Endothelial cell of umbilical vein (primary cell): ENCODE data around the gene GAK. TPM values are rescaled to one million over a fixed set of nuclear protein-coding genes. Genes with fewer than 3 reads are reported as not detected.

Experiments used
- BruUV-seq: library from RNA; stranded (reverse); fragments of 400-500 nt; replicated peaks from 2 replicates; lab custom pipeline; 2021; lab: Mats Ljungman, UMichigan
- CTCF ChIA-PET: fragments of 300-600, 350-600 bp; sonication (Branson Sonifier 250); formaldehyde crosslinking; loops from one replicate; lab custom pipeline; 2021; ENCODE audit warnings: antibody characterized with exemption, inconsistent platforms; lab: Charles Lee
- POLR2A ChIA-PET: fragments of 300-600, 350-600 bp; sonication (Branson Sonifier 250); formaldehyde crosslinking; loops from one replicate; lab custom pipeline; 2021; ENCODE audit warnings: antibody characterized with exemption, inconsistent platforms; lab: Charles Lee
- DNase-seq: peaks from one replicate; pipeline ENCODE4 v3.0.0-alpha.2; 2011; ENCODE audit warnings: low read depth, low spot score
- FAIRE-seq: peaks from 2 replicates; lab custom pipeline; 2011; peaks lifted over from hg19 to GRCh38; lab: Jason Lieb, UNC
- H2AFZ ChIP-seq: 2 replicates; pipeline ENCODE4 v1.6.0; 2012; ENCODE audit warnings: low read depth, low read length, control low read depth, inconsistent platforms
- H3K27ac ChIP-seq: 2 replicates; pipeline ENCODE4 v1.5.1; 2011; ENCODE audit warnings: low read depth, mild to moderate bottlenecking, control low read depth, low read length, moderate library complexity; ENCODE audit not compliant: insufficient read depth
- H3K27me3 ChIP-seq, 2 experiments: 2 replicates each; pipeline versions ENCODE4 v1.6.0 to v1.6.1; 2011; ENCODE audit warnings: low read length in 2 of 2, mixed read lengths in 1 of 2; ENCODE audit not compliant: control insufficient read depth in 2 of 2, insufficient read depth in 2 of 2
- H3K36me3 ChIP-seq, 2 experiments: 2 replicates in 1 of 2; 3 replicates in 1 of 2; pipeline ENCODE4 v1.5.1; 2011; ENCODE audit warnings: low read length in 2 of 2, mild to moderate bottlenecking in 1 of 2, moderate library complexity in 1 of 2; ENCODE audit not compliant: control insufficient read depth in 2 of 2, insufficient read depth in 2 of 2; ENCODE audit errors: extremely low read depth in 1 of 2
- H3K4me1 ChIP-seq: 3 replicates; pipeline ENCODE4 v1.5.1; 2011; ENCODE audit warnings: mild to moderate bottlenecking, low read length; ENCODE audit not compliant: control insufficient read depth, insufficient read depth; ENCODE audit errors: extremely low read depth
- H3K4me2 ChIP-seq: 2 replicates; pipeline ENCODE4 v1.6.1; 2011; ENCODE audit warnings: low read length, control low read depth, mixed read lengths; ENCODE audit not compliant: insufficient read depth
- H3K4me3 ChIP-seq, 3 experiments: fragments of 200-600 bp in 1 of 3; sonication (generic), shearing (Covaris generic) in 1 of 3; replicated peaks in 1 of 3; 2 replicates each; pipeline ENCODE4 v1.5.1; 2011 to 2016; ENCODE audit warnings: control low read depth in 3 of 3, low read length in 3 of 3, mild to moderate bottlenecking in 2 of 3, inconsistent platforms in 1 of 3, low read depth in 1 of 3, moderate library complexity in 1 of 3; ENCODE audit not compliant: insufficient read depth in 1 of 3
- H3K79me2 ChIP-seq: 2 replicates; pipeline ENCODE4 v1.6.0; 2012; ENCODE audit warnings: low read length, inconsistent platforms; ENCODE audit not compliant: control insufficient read depth, insufficient read depth
- H3K9ac ChIP-seq: replicated peaks from 2 replicates; pipeline ENCODE3; 2011; ENCODE audit warnings: low read length, control low read depth; ENCODE audit not compliant: insufficient read depth; ENCODE audit errors: extremely low read depth
- H3K9me1 ChIP-seq: replicated peaks from 3 replicates; pipeline ENCODE4 v1.6.0; 2011; ENCODE audit warnings: mild to moderate bottlenecking, low read length; ENCODE audit not compliant: control insufficient read depth, insufficient read depth; ENCODE audit errors: extremely low read depth
- H3K9me3 ChIP-seq: replicated peaks from 2 replicates; pipeline ENCODE4 v1.5.1; 2012; ENCODE audit warnings: low read length, inconsistent platforms; ENCODE audit not compliant: control insufficient read depth, insufficient read depth
- H4K20me1 ChIP-seq: replicated peaks from 2 replicates; pipeline ENCODE3; 2011; ENCODE audit warnings: mild to moderate bottlenecking, low read length; ENCODE audit not compliant: control insufficient read depth, insufficient read depth; ENCODE audit errors: extremely low read depth
- EZH2 ChIP-seq: IDR thresholded peaks from 2 replicates; pipeline ENCODE4 v1.6.1; 2012; ENCODE audit warnings: borderline replicate concordance, low read depth, mild to moderate bottlenecking, moderate library complexity, low read length, inconsistent platforms; ENCODE audit not compliant: severe bottlenecking
- FOS ChIP-seq: IDR thresholded peaks from 2 replicates; pipeline ENCODE4 v1.6.1; 2011; ENCODE audit warnings: mild to moderate bottlenecking, low read length, moderate library complexity, borderline replicate concordance; ENCODE audit not compliant: insufficient read depth
- GATA2 ChIP-seq: IDR thresholded peaks from 2 replicates; pipeline ENCODE4 v1.7.0; 2011; ENCODE audit warnings: low read depth, mild to moderate bottlenecking, moderate library complexity, mixed read lengths, low read length; ENCODE audit not compliant: insufficient read length, insufficient read depth
- JUN ChIP-seq: IDR thresholded peaks from 2 replicates; pipeline ENCODE4 v1.6.1; 2011; ENCODE audit warnings: borderline replicate concordance, low read depth; ENCODE audit not compliant: insufficient read length, insufficient read depth
- MYC ChIP-seq: IDR thresholded peaks from one replicate; pipeline ENCODE4 v1.6.1; 2011; ENCODE audit warnings: mild to moderate bottlenecking, low read depth, low read length
- POLR2A ChIP-seq: IDR thresholded peaks from 2 replicates; pipeline ENCODE4 v1.6.1; 2012; ENCODE audit warnings: low read depth, mild to moderate bottlenecking, control low read depth, low read length
- POLR2AphosphoS5 ChIP-seq: IDR thresholded peaks from 2 replicates; pipeline ENCODE4 v1.6.1; 2012; ENCODE audit warnings: low read depth, mild to moderate bottlenecking, control low read depth, low read length, moderate library complexity; ENCODE audit not compliant: insufficient read depth
- dilution Hi-C: fragments of 300-500 bp; cut with MboI; formaldehyde crosslinking; loops from one replicate; pipeline ENCODE4 v1.15.0; 2019; ENCODE audit warnings: low sequenced_read_pairs; ENCODE audit not compliant: extremely low pct_ligation_motif_present
- intact Hi-C: fragments of 100-400 bp; cut with micrococcal nuclease; formaldehyde crosslinking; loops from one replicate; pipeline ENCODE4 v1.10.0; 2022
- polyA plus RNA-seq, 4 experiments: library from polyadenylated mRNA; depleted of rRNA in 3 of 4; stranded (reverse) in 3 of 4; unstranded in 1 of 4; fragments of >200 nt; gene quantifications; 2 replicates each; pipeline versions ENCODE4 v1.2.1 to v1.2.3, GENCODE V29; 2011 to 2012; ENCODE audit warnings: missing spikeins in 1 of 4
- total RNA-seq: library from RNA; stranded (reverse); gene quantifications from 2 replicates; pipeline ENCODE4 v1.2.3, GENCODE V29; 2021
- TF ChIP-seq, protein P1 (sequence below): IDR thresholded peaks from 2 replicates; pipeline ENCODE4 v1.6.1; 2011; ENCODE audit not compliant: insufficient read depth, insufficient read length
- TF ChIP-seq, protein P2 (sequence below), 2 donors: IDR thresholded peaks; 1 replicate in 1 of 2; 2 replicates in 1 of 2; pipeline ENCODE4 v1.5.1; 2011; ENCODE audit warnings: low read length in 2 of 2, mild to moderate bottlenecking in 2 of 2, moderate library complexity in 2 of 2, control low read depth in 1 of 2, inconsistent platforms in 1 of 2, low read depth in 1 of 2; ENCODE audit not compliant: insufficient read depth in 1 of 2; ENCODE audit errors: extremely low read depth in 1 of 2

Gene GAK
- total and polyA plus RNA-seq, 2 donors (not counting 3 experiments of a cell fraction or from before 2014, with no cell fraction given), result 49.6 to 109 TPM

- Histone ChIP-seq H3K4me2 (no peak overlapping the region), H3K36me3 (peaks cover 4 to 9% of the 10 kb centered on the region in 2 experiments), H3K27ac (no peak overlapping the region), H4K20me1 (peaks cover 5% of the 10 kb centered on the region), H3K79me2 (peaks cover 41% of the 10 kb centered on the region), H3K9ac (no peak overlapping the region), H3K9me1 (no peaks in the 10 kb centered on the region), H3K4me1 (peaks cover 10% of the 10 kb centered on the region), H3K9me3 (no peaks in the 10 kb centered on the region), H3K4me3 (no peak overlapping the region), H3K27me3 (no peaks in the 10 kb centered on the region), H2AFZ (no peak overlapping the region)
- ChIA-PET POLR2A (no interaction called here), CTCF (no interaction called here)
- intact Hi-C loops (no loop called here), dilution Hi-C loops (no loop called here)
- DNase-seq (no peak), FAIRE-seq (no peak)
- BruUV-seq, result no TSS peak
- TF ChIP-seq, protein P1, sequence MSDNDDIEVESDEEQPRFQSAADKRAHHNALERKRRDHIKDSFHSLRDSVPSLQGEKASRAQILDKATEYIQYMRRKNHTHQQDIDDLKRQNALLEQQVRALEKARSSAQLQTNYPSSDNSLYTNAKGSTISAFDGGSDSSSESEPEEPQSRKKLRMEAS, result no peak
- TF ChIP-seq MYC (no peak), POLR2A (no peak), EZH2 (no peak)
- TF ChIP-seq, protein P2, sequence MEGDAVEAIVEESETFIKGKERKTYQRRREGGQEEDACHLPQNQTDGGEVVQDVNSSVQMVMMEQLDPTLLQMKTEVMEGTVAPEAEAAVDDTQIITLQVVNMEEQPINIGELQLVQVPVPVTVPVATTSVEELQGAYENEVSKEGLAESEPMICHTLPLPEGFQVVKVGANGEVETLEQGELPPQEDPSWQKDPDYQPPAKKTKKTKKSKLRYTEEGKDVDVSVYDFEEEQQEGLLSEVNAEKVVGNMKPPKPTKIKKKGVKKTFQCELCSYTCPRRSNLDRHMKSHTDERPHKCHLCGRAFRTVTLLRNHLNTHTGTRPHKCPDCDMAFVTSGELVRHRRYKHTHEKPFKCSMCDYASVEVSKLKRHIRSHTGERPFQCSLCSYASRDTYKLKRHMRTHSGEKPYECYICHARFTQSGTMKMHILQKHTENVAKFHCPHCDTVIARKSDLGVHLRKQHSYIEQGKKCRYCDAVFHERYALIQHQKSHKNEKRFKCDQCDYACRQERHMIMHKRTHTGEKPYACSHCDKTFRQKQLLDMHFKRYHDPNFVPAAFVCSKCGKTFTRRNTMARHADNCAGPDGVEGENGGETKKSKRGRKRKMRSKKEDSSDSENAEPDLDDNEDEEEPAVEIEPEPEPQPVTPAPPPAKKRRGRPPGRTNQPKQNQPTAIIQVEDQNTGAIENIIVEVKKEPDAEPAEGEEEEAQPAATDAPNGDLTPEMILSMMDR (IDR thresholded peaks at IDR 0.05; ENCODE audit: extremely low read depth in 1 of 2, insufficient read depth in 1 of 2, low read depth in 1 of 2, low read length in 2 of 2), result no peak
Observed at GRCh38 chr4:913280-913618, 18.9 kb downstream of the GAK start.

GRCh38 chr4:912548-913279 is 19.4 kb downstream of the GAK start:
- no peak overlapping the region for H3K4me2 ChIP-seq
- TF ChIP-seq MYC, result no peak
- TF ChIP-seq GATA2, result no peak
- TF ChIP-seq, protein P2 (IDR thresholded peaks at IDR 0.05; ENCODE audit: extremely low read depth in 1 of 2, insufficient read depth in 1 of 2, low read depth in 1 of 2, low read length in 2 of 2), result no peak
- TF ChIP-seq, protein P1, result no peak
- TF ChIP-seq EZH2, result no peak
- TF ChIP-seq JUN, result no peak
- TF ChIP-seq POLR2A, result no peak
- no peak for TF ChIP-seq POLR2AphosphoS5
- no peak for TF ChIP-seq FOS
- FAIRE-seq, result no peak

More at GRCh38 chr4:912548-913279, 19.4 kb downstream of the GAK start:
- CTCF ChIA-PET, result no interaction called here
- Histone ChIP-seq H3K4me1 (peaks cover 15% of the 10 kb centered on the region), H4K20me1 (peaks cover 5% of the 10 kb centered on the region), H3K9me1 (no peaks in the 10 kb centered on the region), H3K9me3 (no peaks in the 10 kb centered on the region), H3K36me3 (peaks cover 4 to 9% of the 10 kb centered on the region in 2 experiments), H3K27me3 (no peaks in the 10 kb centered on the region), H3K27ac (no peak overlapping the region), H2AFZ (no peak overlapping the region), H3K9ac (no peak overlapping the region), H3K79me2 (peaks cover 36% of the 10 kb centered on the region), H3K4me3 (no peak overlapping the region)
- no peak for DNase-seq
- intact Hi-C loops (no loop called here), dilution Hi-C loops (no loop called here)
- no TSS peak for BruUV-seq
- POLR2A ChIA-PET, result no interaction called here
